HG03025 (cell line): Measurements from ENCODE around the gene ADORA2A.

Experiments
- ATAC-seq: cut with Tn5 transposase; IDR thresholded peaks from one replicate; pipeline ENCODE4 v1.9.1; 2021; ENCODE audit warnings: mild to moderate bottlenecking, moderate library complexity; ENCODE audit not compliant: unreplicated experiment, low FRiP score

Gene ADORA2A

DNA sequence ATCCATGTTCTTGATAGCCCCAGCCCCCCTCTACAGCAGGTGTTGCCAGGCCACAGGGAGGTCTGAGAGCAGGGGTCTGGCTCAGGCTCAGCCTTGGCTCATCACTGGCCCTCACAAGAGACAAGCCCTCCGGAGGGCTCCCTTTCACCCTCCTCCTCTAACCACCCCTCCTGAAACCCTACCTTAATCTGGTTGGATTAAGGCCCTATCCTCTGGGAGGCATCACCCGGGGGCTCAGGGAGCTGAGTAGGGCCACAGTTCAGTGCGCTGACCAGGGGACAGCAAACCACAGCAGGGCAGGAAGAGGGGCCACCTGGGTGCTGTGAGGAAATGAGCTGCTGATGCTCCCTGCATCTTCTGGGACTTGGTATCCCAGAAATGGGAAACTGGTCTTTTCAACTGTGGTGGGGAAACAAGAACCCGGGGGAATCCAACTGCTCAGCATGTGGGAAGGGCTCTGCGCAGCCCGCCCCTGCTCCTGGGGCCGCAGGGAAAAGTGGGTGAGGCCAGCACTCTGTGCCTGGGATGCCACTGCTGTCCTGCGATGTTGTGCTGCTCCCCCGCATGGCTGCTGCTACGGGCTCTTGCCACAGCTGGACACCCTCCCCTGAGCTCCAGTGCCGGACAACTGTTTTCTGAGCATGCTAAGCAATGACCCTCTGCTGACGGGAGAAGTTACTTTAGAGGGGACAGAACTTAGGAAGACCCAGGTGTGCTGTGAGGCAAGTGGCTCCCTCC, 17.5 kb downstream of the ADORA2A start:
- ATAC-seq = no peak

DNA sequence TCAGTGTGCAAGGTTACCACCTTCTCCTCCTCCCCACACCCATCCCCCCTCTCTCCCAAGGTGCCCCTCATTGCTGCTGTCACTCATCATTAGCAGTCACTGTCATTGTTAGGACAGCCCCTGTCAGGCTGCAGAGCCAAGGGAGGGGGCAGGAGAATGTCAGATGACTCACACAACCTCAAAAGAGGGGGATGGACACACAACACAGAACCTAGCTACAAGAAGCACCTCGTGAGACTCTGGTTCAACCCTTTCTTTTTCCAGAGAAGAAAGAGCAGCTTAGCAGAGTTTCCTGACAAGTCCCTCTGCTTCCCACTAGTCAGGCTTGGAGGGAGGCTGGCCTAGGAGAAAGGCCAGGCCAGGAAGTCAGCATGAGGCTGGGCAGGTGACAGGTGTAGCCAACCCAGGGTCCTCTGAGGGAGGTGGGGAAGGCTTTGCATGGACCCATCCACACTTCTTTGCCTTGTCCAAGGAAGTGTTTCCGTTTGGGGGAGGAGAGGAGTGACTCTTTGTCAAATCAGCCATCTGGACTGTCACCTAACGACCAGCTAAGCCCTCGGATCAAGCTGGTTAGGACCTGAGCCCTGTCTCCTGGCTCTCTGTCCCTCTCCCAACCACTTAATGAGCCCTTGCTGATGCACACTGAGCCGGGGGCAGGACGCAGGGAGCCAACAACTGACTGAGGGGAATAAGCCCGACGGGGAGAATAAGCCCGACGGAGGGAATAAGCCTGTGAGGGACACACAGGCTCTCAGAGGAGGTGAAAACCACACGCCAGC, 18.3 kb downstream of the ADORA2A start:
- ATAC-seq = no peak

DNA sequence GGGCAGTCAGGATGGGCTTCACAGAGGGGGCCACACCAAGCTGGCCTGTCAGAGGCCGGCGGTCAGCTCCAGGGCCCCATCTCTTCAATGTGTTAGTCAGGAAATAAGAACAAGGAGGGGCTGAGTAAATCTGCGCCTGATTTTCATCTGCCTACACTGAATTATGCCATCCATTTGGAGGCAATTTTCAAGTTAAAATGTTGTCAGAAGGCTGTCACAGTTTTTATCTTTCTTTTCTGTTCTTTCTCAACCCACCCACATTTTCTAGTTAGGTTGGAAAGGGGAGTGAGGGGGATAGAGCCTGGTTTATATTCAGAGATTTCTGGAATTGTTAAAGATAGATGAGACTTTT, 18.8 kb downstream of the ADORA2A start:
- ATAC-seq = no peak

DNA sequence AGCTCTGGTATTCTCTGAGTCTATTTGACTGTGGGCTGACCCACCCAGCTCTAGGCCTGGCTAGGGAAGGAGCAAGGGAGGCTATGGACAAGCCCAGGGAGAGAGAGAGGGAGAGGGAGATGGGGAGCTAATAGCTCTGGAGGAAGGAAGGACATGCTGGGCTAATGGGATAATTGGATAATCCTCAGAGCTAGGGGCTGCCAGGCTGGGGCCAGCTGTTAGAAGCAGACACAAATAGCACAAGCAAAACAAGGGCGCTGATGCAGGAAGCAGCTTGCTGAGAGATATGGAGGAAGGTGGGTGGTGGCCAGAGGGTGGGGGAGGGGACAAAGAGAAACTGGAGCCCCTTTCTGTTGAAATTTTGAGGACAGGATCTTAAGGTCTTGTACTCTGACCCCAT, 23.2 kb downstream of the ADORA2A start:
- no peak for ATAC-seq

DNA sequence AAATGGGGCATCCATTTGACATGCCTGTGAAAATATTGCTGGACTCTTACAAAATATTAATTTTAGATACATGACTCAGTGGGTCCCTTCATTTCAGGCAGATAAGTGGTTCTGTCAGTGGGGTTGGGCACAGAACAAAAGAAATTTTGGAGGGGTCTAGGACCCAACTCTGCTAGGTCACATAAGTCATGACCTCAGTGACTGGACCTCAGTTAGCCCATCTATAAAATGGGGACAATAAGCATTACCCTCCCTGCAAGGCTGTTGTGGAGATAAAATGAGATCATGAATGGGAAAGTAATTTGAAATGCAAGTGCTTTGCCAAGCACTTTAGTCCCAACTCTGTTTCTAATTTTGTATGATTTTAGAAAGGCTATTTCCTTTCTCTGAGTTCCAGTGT, 23.8 kb downstream of the ADORA2A start:
- ATAC-seq = no peak

DNA sequence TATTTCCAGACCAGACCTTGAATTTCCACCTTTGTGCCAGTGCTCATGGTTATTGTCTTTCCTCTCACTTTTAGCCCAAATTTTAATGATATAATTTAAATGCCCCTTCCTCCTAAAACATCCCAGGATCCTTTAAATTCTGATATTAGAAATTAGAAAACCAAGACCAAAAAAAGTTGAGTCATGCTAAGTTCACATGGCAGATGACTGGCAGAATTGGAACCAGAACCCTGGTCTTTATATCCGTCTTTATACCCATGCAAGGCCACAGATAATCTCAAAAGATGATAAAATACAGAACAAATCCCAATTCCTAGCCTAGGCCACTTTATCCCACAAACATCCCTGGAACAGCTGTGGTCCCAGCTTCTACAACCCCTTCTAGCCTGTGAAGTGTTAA, 26.5 kb downstream of the ADORA2A start:
- no peak for ATAC-seq

DNA sequence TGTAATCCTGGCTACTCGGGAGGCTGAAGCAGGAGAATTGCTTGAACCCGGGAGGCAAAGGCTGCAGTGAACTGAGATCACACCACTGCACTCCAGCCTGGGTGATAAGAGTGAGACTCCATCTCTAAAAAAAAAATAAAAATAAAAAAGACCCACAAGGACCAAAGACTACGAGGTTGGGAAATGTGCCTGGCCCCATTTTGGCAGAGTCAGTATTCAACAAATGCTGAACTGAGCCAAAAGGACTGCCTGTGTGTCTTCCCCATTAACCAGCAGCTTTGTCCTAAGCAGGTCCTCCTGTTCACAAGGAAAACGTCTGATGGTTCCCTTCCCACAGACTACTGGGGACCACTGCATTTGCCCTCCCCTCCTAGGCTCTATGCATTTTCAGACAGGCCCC, 27.6 kb downstream of the ADORA2A start:
- ATAC-seq = no peak

DNA sequence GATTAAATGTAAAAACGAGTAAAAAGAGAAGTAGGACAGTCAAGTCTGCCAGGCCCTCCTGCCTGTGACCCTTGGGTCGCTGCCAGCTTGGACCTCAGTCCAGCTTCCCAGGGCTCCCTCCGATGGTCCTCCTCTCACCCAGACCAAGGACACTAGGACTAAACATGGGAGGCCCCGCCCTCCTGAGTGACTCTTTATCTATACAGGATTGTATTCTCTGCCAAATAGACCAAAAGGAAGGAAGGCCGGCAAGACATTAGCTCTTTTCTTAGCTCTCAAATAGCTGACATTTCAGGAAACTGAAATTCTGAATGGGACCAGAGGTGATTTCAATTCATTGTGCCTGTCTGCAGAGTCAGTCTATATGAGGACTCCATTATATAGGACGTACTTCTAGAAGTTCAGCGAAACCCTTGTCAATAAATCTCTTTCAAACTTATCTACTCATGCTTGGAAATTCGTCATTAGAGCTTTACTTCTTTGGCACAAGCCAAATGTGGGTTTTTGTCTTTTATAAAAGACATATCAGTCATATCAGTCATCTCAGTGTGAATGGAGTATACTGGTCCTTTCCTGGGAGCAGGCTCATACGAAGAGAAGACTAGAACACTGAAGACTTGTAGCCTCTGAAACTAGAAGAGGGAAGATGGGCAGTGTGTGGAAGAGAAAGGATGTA, 28.5 kb downstream of the ADORA2A start:
- ATAC-seq = no peak

DNA sequence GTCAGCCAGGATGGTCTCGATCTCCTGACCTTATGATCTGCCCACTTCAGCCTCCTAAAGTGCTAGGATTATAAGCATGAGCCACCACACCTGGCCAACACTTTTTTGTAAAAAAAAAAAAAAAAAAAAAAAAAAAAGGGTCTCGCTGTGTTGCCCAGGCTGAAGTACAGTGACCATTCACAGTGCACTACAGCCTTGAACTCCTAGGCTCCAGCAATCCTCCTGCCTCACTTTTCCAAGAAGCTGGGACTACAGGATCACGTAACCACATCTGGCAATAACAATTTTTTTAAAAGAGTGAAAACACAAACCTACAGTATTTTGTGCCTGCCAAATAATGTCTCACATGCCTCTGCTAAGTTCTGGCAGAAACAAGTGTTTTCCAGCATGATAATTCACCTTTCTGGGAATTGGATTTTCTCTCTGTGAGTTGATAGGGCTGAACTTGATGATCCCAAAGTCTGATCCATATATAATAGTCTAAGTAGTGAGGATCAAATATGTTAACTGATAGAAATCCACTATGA, 30.6 kb downstream of the ADORA2A start:
- no peak for ATAC-seq

DNA sequence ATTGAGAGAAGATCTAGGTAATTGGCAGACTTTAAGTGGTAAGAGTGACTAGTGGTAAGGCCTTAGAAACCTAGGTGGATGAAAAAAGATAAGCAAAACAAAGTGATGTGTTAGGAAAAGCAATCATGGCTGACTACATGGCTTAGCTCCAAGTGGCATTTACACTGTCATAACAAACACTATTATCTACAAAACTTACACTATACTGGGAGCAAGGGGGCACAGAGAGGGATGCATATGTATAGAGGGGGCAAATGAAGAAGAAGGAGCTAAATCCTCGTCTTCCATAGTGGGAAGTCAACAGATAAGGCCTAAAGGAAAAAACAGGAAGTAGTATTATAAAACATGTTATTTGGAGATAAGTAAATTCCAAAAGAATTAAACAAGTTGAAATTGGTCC, 32.5 kb downstream of the ADORA2A start:
- no peak for ATAC-seq

DNA sequence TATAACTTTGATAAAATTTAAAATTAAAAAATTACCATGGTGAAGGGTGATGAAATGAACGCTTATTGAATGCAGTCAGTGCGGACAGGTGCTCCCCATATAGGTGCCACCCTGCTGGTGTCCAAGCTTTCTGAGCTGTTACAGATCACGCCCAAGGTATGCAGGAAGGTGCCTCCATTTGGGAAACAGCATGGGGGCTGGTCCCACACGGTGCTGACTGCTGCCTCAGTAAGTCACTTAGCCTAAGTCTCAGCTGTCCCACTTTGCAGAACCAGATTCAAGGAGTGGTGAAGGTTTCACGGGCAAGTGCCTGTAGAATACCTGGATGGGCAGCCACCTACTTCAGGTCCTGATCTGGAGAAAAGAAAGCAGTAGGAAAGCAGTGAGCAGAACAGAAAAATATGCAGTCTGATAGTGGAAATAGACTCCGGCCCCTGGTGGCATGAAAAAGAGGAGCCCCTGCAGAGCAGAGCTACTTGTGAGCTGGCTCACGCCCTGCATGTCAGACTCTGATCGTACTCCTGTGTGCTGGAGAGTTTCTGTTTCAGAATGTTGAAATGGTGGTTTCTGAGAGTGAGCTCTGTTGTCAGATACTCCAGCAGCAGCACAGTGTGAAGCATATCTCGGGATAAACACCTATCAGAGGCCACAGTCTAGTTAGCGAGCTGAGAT, 33.2 kb downstream of the ADORA2A start:
- ATAC-seq = no peak

DNA sequence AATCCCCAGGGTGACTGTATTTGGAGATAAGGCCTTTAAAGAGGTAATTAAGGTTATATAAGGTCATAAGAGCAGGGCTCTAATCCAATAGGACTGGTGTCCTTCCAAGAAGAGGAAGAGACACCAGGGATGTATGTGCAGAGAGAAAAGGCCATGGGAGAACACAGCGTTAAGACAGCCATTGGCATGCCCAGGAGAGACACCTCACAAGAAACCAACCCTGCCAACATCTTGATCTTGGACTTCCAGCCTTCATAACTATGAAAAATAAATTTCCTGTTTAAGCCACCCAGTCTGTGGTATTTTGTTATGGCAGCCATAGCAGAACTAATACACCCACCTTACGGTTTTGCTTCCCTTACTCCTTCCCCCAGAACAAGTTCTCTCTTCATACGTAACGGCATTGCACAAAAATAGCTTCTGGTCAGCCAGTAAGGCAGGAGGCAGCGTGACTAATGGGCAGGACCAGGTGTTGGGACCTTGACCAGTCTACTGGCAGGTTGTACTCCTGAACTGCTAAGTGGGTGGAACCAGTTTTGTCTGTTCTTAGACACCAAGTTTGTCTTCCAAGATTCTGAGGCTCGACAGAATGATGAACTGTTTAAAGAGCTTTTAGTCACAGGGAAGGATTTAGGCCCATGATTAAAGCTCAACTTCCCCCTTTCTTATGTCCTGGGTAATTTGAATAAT, 35.8 kb downstream of the ADORA2A start:
- no peak for ATAC-seq

DNA sequence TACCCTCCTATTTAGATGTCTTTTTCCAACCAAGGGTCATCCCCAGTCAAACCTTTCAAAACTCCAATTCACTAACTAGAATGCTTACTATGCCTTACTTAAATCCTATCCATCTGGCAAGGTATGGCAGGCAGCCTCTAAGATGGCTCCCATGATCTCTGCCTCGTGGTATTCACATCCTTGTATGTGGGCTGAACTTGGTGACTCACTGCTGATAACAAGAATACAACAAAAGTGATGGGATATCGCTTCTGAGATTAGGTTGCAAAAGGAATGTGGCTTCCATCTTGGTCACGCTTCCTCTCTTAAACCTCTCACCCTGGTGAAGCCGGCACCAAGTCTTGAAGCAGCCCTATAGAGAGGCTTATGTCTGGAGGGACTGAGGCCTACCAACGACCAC, 38.2 kb downstream of the ADORA2A start:
- ATAC-seq = no peak

DNA sequence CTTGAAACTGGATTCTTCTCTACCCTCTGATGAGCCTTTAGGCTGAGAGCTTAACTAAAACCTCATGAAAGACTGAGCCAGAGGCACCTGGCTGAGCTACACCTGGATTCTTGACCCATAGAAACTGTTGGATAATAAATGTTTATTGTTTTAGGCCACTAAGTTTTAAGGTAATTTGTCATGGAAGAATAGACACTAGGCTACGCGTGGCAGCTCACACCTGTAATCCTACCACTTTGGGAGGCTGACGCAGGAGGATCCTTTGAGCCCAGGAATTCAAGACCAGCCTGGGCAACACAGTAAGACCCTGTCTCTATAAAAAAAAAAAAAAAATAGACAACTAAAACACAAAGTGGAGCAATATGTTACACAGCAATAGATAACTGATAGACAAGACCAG, 38.6 kb downstream of the ADORA2A start:
- ATAC-seq = no peak

DNA sequence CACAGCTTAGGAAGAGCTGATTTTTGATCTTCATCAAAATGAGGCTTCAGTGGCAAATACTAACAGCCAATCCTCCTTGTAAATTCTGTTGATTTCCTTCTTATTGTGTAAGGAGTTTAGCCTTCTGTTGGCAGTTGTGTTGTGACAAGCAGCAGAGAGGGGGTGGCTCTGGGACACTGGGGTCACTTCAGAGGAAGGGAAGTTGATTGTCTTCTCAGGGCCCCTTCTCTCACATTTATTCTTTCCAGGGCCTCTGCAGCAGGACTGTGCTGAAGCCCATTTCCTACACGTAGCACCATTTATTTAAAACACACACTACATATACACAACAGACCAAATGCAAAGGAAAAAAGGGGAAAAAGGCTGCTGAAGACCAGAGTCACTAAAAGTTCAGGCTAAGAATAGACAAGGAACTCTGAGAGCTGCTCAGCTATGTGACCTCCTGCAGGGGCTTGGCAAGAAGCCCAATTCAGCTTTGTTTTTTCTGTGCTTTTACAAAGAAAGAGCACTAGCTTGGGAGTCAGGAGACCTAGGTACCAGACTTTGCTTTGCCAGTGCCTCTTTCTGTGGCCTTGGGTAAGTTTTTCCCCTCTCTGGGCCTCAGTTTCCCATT, 39.4 kb downstream of the ADORA2A start:
- ATAC-seq = no peak

DNA sequence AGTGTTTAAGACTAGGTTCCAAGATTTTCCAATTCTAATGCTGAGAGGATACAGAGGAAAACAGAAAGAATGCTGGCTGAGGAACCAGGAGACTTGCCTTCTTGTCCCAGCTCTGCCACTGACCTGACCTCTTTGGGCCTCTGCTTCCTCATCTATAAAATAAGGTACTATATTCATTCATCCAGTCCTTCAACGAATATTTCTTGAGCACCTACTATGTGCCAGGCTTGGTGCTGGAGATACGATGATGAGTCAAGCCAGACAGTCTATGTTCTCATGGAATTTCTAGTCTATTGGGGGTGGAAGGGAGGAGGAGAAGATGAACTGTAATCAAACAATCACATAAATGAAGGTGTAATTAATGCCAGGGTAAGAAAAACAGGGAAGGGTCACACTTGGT, 39.9 kb downstream of the ADORA2A start:
- ATAC-seq = no peak

DNA sequence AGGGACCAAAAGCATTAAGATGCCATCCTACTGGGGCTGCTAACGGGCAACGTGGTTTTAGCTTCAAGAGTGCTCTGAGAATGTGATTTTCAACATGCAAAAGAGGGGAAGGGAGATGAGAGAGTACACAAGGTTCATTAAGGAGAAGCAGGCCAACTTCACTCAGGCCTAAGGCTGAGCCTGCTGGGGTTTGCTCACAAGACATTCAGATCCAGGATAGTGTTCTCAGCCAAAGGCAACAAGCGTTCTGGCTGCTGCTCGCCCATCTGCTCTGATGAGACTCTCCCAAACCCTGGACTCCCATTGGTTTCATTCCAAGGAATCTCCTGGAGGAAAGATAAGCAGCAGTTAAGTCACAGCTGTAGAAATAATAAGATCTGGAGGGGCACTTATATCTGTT, 44.2 kb downstream of the ADORA2A start:
- no peak for ATAC-seq

DNA sequence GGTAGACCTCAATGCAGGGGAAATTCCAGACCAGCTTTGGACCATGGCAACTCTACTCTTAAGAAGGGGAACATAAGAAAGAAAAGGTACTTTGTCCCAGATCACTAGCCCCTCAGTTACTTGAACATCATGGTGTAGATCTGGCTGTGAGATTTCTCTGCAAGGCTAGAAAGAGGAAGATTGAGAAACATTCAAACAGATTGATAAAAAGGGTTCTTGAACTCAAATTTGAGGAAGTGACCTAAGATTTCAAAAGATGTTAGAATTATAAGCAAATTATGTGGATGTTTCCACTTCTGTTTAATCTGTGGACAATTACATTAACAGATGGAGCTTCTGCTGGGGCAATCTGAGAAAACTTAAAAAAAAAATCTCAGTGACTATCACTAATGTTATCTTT, 45.9 kb downstream of the ADORA2A start:
- no peak for ATAC-seq

DNA sequence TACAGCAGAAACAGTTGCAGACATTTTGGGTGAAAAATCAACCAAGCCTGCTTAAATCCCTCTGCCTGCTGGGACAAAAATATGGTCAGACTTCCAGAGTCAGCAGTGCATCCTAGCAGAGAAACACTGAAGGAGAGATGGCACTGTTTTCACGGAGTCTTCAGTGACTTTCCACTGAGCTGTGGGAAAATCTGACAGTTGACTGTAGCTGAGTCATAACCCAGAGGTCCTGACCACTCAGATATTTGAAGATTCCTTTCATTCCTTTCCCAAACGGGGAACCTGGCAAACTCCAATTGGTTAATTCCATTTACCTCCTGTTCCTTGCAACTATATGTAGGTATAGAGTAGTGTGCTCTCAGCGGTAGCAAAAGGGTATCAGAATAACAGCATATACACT, 46.8 kb downstream of the ADORA2A start:
- no peak for ATAC-seq

DNA sequence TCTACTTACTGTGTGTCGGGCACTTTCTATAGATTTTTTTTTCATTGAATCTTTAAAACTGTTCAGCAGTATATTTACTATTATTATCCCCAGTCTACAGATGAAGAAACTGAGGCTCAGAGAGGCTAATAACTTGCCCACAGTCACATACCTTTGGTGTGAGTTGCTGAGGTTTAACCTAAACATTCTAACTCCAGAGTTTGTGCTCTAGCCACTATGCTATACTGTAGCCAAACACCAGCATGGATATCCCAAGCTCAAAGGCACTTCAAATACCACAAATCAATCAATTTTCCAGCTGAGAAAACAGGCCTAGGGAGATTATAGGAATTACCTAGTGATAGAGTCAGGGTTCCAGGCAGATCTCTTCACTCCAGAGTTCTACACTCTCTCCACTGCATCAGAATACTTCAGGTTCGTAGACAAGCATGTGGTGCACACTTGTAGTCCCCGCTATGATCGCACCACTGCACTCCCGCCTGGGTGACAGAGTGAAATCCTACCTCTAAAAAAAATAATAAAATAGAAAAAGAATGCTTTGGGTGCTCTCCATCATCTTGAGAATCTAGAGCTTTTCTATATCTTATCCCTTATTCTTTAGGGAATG, 47.4 kb downstream of the ADORA2A start:
- no peak for ATAC-seq
